ENCODE measurements around the gene ADSS1.

Gene ADSS1

GRCh38 chr14:104691546-104692260 lies 32.3 kb upstream of the ADSS1 start:
- no peak for DNase-seq (ENCODE audit: low spot score)
- no peaks in the 10 kb centered on the region for H3K9me3 Mint-ChIP-seq
- H3K27me3 Mint-ChIP-seq (ENCODE audit: low read depth), result no peaks in the 10 kb centered on the region
- H3K4me3 Mint-ChIP-seq, result peak overlapping the region; percentile 81
- H3K36me3 Mint-ChIP-seq (ENCODE audit: low read depth), result peaks cover 23% of the 10 kb centered on the region
- peaks cover 38% of the 10 kb centered on the region for H3K4me1 Mint-ChIP-seq (ENCODE audit: low read depth)
- H3K27ac Mint-ChIP-seq, result peak overlapping the region; percentile 75

- H3K9me3 Mint-ChIP-seq, result no peaks in the 10 kb centered on the region
- H3K4me3 Mint-ChIP-seq, result peak overlapping the region; percentile 21
- H3K36me3 Mint-ChIP-seq (ENCODE audit: low read depth), result peaks cover 23% of the 10 kb centered on the region
- no peaks in the 10 kb centered on the region for H3K27me3 Mint-ChIP-seq (ENCODE audit: low read depth)
- no peak for DNase-seq (ENCODE audit: low spot score)
- peaks cover 36% of the 10 kb centered on the region for H3K4me1 Mint-ChIP-seq (ENCODE audit: low read depth)
- H3K27ac Mint-ChIP-seq, result peak overlapping the region; percentile 36
Observed at GRCh38 chr14:104692261-104692938, 31.6 kb upstream of the ADSS1 start.

- Mint-ChIP-seq H3K9me3 (no peaks in the 10 kb centered on the region), H3K4me1 (ENCODE audit: low read depth) (peaks cover 33% of the 10 kb centered on the region), H3K27me3 (ENCODE audit: low read depth) (no peaks in the 10 kb centered on the region), H3K4me3 (peak overlapping the region; percentile 65), H3K36me3 (ENCODE audit: low read depth) (peaks cover 23% of the 10 kb centered on the region), H3K27ac (peak overlapping the region; percentile 36)
- DNase-seq (ENCODE audit: low spot score), result no peak
Observed at GRCh38 chr14:104692939-104693315, 31.1 kb upstream of the ADSS1 start.

- Mint-ChIP-seq H3K27me3 (ENCODE audit: low read depth) (no peaks in the 10 kb centered on the region), H3K4me3 (peak overlapping the region; percentile 70), H3K27ac (peak overlapping the region; percentile 90), H3K4me1 (ENCODE audit: low read depth) (peaks cover 37% of the 10 kb centered on the region), H3K36me3 (ENCODE audit: low read depth) (peaks cover 27% of the 10 kb centered on the region), H3K9me3 (no peaks in the 10 kb centered on the region)
- DNase-seq (ENCODE audit: low spot score), result no peak
Observed at GRCh38 chr14:104693482-104694431, 30.3 kb upstream of the ADSS1 start.

GRCh38 chr14:104694475-104694950 lies 29.5 kb upstream of the ADSS1 start:
- H3K27ac Mint-ChIP-seq, result peak overlapping the region; percentile 90
- no peaks in the 10 kb centered on the region for H3K9me3 Mint-ChIP-seq
- peaks cover 37% of the 10 kb centered on the region for H3K4me1 Mint-ChIP-seq (ENCODE audit: low read depth)
- no peaks in the 10 kb centered on the region for H3K27me3 Mint-ChIP-seq (ENCODE audit: low read depth)
- peaks cover 27% of the 10 kb centered on the region for H3K36me3 Mint-ChIP-seq (ENCODE audit: low read depth)
- H3K4me3 Mint-ChIP-seq, result peak overlapping the region; percentile 70
- DNase-seq (ENCODE audit: low spot score), result no peak

GRCh38 chr14:104694991-104695659 lies 28.9 kb upstream of the ADSS1 start:
- no peaks in the 10 kb centered on the region for H3K27me3 Mint-ChIP-seq (ENCODE audit: low read depth)
- H3K9me3 Mint-ChIP-seq, result no peaks in the 10 kb centered on the region
- peak overlapping the region; percentile 90 for H3K27ac Mint-ChIP-seq
- H3K4me1 Mint-ChIP-seq (ENCODE audit: low read depth), result peaks cover 37% of the 10 kb centered on the region
- peaks cover 27% of the 10 kb centered on the region for H3K36me3 Mint-ChIP-seq (ENCODE audit: low read depth)
- peak; percentile 38 for DNase-seq (ENCODE audit: low spot score)
- H3K4me3 Mint-ChIP-seq, result peak overlapping the region; percentile 70

GRCh38 chr14:104695660-104696000 lies 28.4 kb upstream of the ADSS1 start:
- peaks cover 36% of the 10 kb centered on the region for H3K4me1 Mint-ChIP-seq (ENCODE audit: low read depth)
- peak overlapping the region; percentile 70 for H3K4me3 Mint-ChIP-seq
- peaks cover 26% of the 10 kb centered on the region for H3K36me3 Mint-ChIP-seq (ENCODE audit: low read depth)
- peak overlapping the region; percentile 90 for H3K27ac Mint-ChIP-seq
- no peak for DNase-seq (ENCODE audit: low spot score)
- H3K27me3 Mint-ChIP-seq (ENCODE audit: low read depth), result no peaks in the 10 kb centered on the region
- no peaks in the 10 kb centered on the region for H3K9me3 Mint-ChIP-seq

GRCh38 chr14:104696671-104697316 lies 27.2 kb upstream of the ADSS1 start:
- Mint-ChIP-seq H3K4me3 (no peak overlapping the region), H3K4me1 (ENCODE audit: low read depth) (peaks cover 27% of the 10 kb centered on the region), H3K27ac (peak overlapping the region; percentile 90), H3K27me3 (ENCODE audit: low read depth) (no peaks in the 10 kb centered on the region), H3K36me3 (ENCODE audit: low read depth) (peaks cover 19% of the 10 kb centered on the region), H3K9me3 (no peaks in the 10 kb centered on the region)
- no peak for DNase-seq (ENCODE audit: low spot score)

GRCh38 chr14:104697317-104697703 lies 26.7 kb upstream of the ADSS1 start:
- Mint-ChIP-seq H3K9me3 (no peaks in the 10 kb centered on the region), H3K4me1 (ENCODE audit: low read depth) (peaks cover 27% of the 10 kb centered on the region), H3K36me3 (ENCODE audit: low read depth) (peaks cover 19% of the 10 kb centered on the region), H3K27ac (no peak overlapping the region), H3K4me3 (no peak overlapping the region), H3K27me3 (ENCODE audit: low read depth) (no peaks in the 10 kb centered on the region)
- no peak for DNase-seq (ENCODE audit: low spot score)

- H3K4me1 Mint-ChIP-seq (ENCODE audit: low read depth), result peaks cover 27% of the 10 kb centered on the region
- no peak for DNase-seq (ENCODE audit: low spot score)
- peak overlapping the region; percentile 26 for H3K27ac Mint-ChIP-seq
- no peak overlapping the region for H3K4me3 Mint-ChIP-seq
- no peaks in the 10 kb centered on the region for H3K27me3 Mint-ChIP-seq (ENCODE audit: low read depth)
- H3K36me3 Mint-ChIP-seq (ENCODE audit: low read depth), result peaks cover 19% of the 10 kb centered on the region
- H3K9me3 Mint-ChIP-seq, result no peaks in the 10 kb centered on the region
Observed at GRCh38 chr14:104697892-104698583, 26.0 kb upstream of the ADSS1 start.

GRCh38 chr14:104698688-104699425 lies 25.2 kb upstream of the ADSS1 start:
- peak overlapping the region; percentile 26 for H3K27ac Mint-ChIP-seq
- H3K36me3 Mint-ChIP-seq (ENCODE audit: low read depth), result peaks cover 23% of the 10 kb centered on the region
- no peak overlapping the region for H3K4me3 Mint-ChIP-seq
- no peaks in the 10 kb centered on the region for H3K27me3 Mint-ChIP-seq (ENCODE audit: low read depth)
- H3K9me3 Mint-ChIP-seq, result no peaks in the 10 kb centered on the region
- DNase-seq (ENCODE audit: low spot score), result no peak
- peaks cover 25% of the 10 kb centered on the region for H3K4me1 Mint-ChIP-seq (ENCODE audit: low read depth)

- peaks cover 26% of the 10 kb centered on the region for H3K36me3 Mint-ChIP-seq (ENCODE audit: low read depth)
- peaks cover 22% of the 10 kb centered on the region for H3K4me1 Mint-ChIP-seq (ENCODE audit: low read depth)
- H3K4me3 Mint-ChIP-seq, result no peak overlapping the region
- H3K27me3 Mint-ChIP-seq (ENCODE audit: low read depth), result no peaks in the 10 kb centered on the region
- no peaks in the 10 kb centered on the region for H3K9me3 Mint-ChIP-seq
- no peak for DNase-seq (ENCODE audit: low spot score)
- H3K27ac Mint-ChIP-seq, result no peak overlapping the region
Observed at GRCh38 chr14:104699426-104699748, 24.6 kb upstream of the ADSS1 start.
